Measurements from ENCODE around the gene PTPDC1.
"Not testable (repeated sequence)": the region's sequence is repeated elsewhere in the genome, so short reads cannot be mapped to it uniquely, and the experiment has no call there.

PTPDC1 gene

GRCh38 chr9:94094219-94095145 is 10.2 kb downstream of the PTPDC1 start:
- DNase-seq (ENCODE audit: low read depth in 2 of 2), result not testable (repeated sequence)

DNA sequence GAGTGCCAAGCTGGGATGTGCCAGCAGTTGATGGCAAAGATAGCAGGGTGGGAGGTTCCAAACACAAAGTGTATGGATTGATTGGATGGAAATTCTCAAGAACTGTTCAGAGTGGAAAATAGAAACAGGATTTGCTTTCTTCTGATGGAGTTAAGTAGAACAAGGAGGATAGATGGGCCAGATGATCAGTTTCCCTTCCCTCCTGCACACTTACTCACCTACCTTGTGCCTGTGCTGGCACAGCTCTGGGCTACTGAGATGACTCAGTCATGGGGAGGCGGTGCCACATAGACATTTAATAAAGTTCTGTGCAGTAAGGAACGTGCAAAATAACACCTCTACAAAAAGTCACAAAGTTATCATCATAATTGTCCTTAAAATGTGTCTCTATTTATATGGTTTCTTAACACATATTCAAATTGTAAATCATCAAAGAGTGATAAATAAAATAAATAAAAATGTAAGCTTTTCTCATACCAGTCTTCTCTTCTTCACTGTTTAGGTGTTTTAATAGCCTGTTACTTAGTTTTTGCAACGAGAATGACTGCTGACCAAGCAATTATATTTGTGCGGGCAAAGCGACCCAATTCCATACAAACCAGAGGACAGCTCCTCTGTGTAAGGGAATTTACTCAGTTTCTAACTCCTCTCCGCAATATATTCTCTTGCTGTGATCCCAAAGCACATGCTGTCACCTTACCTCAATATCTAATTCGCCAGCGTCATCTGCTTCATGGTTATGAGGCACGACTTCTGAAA is 12.7 kb downstream of the PTPDC1 start:
- DNase-seq (ENCODE audit: low read depth in 2 of 2), result no peak

DNA sequence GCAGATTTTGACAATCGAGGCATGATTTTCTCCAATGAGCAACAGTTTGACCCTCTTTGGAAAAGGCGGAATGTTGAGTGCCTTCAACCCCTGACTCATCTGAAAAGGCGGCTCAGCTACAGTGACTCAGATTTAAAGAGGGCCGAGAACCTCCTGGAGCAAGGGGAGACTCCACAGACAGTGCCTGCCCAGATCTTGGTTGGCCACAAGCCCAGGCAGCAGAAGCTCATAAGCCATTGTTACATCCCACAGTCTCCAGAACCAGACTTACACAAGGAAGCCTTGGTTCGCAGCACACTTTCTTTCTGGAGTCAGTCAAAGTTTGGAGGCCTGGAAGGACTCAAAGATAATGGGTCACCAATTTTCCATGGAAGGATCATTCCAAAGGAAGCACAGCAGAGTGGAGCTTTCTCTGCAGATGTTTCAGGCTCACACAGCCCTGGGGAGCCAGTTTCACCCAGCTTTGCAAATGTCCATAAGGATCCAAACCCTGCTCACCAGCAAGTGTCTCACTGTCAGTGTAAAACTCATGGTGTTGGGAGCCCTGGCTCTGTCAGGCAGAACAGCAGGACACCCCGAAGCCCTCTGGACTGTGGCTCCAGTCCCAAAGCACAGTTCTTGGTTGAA is 13.6 kb downstream of the PTPDC1 start:
- no peak for DNase-seq (ENCODE audit: low read depth in 2 of 2)

- DNase-seq (ENCODE audit: low read depth in 2 of 2), result no peak
These were observed 16.1 kb downstream of the PTPDC1 start for GRCh38 chr9:94100152-94100879.

- DNase-seq (ENCODE audit: low read depth in 2 of 2), result no peak
These were observed 17.0 kb downstream of the PTPDC1 start for GRCh38 chr9:94101162-94101853.

DNA sequence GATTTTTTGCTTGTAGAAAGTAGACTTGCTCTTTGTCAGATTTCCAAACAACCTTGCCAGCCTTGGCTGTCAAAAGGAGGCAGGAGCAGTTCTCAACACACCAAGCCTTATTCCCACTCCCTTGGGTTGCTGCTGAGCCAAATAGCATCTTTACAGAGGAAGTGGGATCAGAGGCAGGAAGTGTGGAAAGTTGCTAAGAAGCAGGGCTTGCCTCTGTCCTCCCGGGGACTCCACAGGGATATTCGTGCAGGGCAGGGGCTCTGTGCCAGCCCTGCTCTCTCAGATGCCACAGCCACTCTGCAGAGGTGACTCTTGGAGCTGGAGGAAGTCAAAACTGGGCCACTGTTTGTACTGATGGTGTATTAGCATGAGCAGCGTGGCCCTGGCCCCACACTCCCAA is 24.3 kb downstream of the PTPDC1 start:
- DNase-seq (ENCODE audit: low read depth in 2 of 2), result no peak

DNA sequence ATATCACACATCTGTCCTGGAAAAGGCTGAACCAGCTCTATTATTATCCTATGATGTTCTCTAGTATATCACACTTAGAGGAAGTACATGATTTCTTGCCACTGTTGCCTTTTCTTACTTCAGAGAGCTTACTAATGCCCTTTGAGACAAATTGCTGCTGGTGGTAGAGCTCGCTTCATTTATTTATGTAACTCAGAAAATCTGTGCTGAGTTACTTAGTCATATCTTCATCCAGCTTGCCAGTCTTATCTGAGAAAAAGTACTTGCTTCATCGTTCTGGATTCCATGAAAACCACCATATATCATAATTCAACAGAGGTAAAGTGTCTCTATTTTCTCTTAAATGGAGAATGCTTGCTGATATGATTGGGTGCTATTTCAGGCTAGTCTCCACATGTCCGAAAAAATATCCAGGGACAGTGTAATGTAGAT is 26.6 kb downstream of the PTPDC1 start:
- DNase-seq (ENCODE audit: low read depth in 2 of 2), result no peak

DNA sequence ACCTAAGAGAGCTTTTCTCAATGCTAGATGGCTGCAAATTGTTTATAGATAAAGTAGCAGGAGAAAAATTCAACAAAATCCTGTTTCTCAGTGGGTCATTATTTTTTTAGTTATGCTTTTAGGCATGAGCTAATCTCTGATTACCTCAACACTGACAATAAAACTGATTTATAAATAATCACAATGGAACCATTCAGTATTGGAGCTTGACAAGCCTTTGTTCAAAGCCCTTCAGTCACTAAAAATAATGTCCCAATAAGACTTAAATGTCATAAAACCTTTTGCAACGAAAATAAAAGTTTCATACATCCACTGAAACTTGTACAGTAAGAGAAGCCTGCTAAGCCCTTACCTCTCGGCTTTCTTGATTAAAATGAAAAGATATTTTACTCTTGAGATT is 27.2 kb downstream of the PTPDC1 start:
- DNase-seq (ENCODE audit: low read depth in 2 of 2), result no peak

- DNase-seq (ENCODE audit: low read depth in 2 of 2), result no peak
These were observed 28.6 kb downstream of the PTPDC1 start for GRCh38 chr9:94112716-94113465.

- not testable (repeated sequence) for DNase-seq (ENCODE audit: low read depth in 2 of 2)
These were observed 35.8 kb downstream of the PTPDC1 start for GRCh38 chr9:94120088-94120487.

DNA sequence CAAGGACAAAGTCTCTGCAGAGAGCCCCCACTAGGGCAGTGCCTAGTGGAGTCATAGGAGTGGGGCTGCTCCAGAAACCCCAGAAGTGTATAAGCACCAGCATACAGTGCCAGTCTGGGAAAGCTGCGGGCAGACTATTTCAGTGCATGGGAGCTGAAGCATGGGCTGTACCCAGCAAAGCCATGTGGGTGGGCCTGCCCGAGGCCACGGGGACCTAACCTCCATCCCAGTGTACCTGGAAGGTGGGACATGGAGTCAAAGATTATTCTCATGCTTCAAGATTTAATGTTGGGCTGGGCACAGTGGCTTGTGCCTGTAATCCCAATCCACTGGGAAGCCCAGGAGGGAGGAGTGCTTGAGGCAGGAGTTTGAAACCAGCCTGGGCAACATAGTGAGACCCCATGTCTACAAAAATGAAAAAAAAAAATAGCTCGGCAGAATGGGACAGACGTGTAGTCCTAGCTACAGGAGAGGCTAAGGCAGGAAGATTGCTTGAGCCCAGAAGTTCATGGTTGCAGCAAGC is 36.7 kb downstream of the PTPDC1 start:
- DNase-seq (ENCODE audit: low read depth in 2 of 2), result no peak

- DNase-seq (ENCODE audit: low read depth in 2 of 2), result no peak
These were observed 42.6 kb downstream of the PTPDC1 start for GRCh38 chr9:94126844-94127243.

GRCh38 chr9:94127806-94128205 is 43.5 kb downstream of the PTPDC1 start:
- DNase-seq (ENCODE audit: low read depth in 2 of 2), result no peak

- no peak for DNase-seq (ENCODE audit: low read depth in 2 of 2)
These were observed 44.3 kb downstream of the PTPDC1 start for GRCh38 chr9:94128580-94128979.

DNA sequence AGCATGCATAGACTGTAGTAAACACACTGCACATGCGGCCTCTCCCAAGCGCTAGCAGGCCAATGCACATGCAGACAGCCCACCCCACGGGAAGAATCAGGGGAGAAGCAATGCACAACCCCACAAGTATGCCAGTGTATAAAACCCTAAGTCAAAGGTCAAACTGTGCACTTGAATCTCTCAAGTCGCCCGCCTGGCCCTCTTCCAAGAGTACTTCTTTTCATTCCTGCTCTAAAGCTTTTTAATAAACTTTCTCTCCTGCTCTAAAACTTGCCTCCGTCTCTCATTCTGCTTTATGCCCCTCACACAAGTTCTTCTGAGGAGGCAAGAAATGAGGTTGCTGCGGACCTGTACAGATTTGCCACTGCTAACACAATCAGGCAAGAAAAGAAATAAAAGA is 50.4 kb downstream of the PTPDC1 start:
- DNase-seq (ENCODE audit: low read depth in 2 of 2), result no peak

- DNase-seq (ENCODE audit: low read depth in 2 of 2), result no peak
These were observed 51.0 kb downstream of the PTPDC1 start for GRCh38 chr9:94135222-94135621.

DNA sequence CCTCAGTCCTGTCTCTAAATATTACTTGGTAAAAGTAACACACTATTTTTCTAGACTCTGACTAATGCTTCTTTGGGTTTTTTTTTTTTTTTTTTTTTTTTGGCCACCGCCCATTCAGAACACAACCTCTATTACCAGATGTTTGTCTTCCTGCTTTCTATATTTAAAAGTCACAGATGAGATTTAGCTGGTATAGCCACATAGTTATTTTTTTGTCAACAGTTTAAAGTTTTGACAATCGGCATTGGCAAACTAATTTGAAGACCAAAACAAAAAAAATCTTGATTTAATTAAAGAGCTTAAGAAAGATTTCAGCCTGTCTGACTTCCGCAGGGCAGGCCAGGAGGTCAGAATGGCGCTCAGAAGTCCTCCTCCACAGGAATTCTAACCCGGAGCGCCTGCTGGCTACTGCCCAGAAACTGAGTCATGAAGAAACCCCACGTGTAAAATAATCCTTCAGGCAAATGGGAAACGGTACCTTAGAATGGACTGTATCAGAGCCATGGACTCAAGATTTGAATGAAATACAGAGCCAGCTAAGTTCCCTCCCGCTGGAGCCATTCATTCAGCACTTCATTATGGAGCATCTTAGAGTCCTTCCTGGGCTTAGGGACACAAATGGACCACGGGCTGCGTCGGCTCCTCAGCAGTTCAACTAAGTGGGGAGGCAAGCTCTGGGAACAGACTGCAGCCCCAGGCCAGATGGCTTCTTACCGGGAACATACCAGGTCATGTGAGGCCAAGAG is 55.6 kb downstream of the PTPDC1 start:
- no peak for DNase-seq (ENCODE audit: low read depth in 2 of 2)

- DNase-seq (ENCODE audit: low read depth in 2 of 2), result no peak
These were observed 56.1 kb downstream of the PTPDC1 start for GRCh38 chr9:94140418-94140780.
